ENCODE results near the gene NECTIN4. TPM values are rescaled to one million over a fixed set of nuclear protein-coding genes. Genes with fewer than 3 reads are reported as not detected.

The NECTIN4 gene
- polyA plus RNA-seq, 1 of the 3 experiments (the other 2 are of a cell fraction) = 0.59 TPM

- Histone ChIP-seq H3K9me3 (no peaks in the 10 kb centered on the region), H3K4me1 (ENCODE audit: control insufficient read depth in 1 of 2, insufficient read depth in 2 of 2, low read depth in 1 of 2, low read length in 1 of 2) (peaks cover 6 to 7% of the 10 kb centered on the region in 2 experiments; a peak in 1 of 4 replicates), H3K27me3 (ENCODE audit: insufficient read depth) (no peaks in the 10 kb centered on the region), H3K36me3 (replicated peaks in 1 of 2; ENCODE audit: control insufficient read depth in 1 of 2, insufficient read depth in 2 of 2, low read length in 1 of 2) (peaks cover 4 to 12% of the 10 kb centered on the region in 2 experiments), H3K27ac (ENCODE audit: low read depth in 2 of 2, low read length in 1 of 2) (no peak overlapping the region), H2AFZ (ENCODE audit: low read depth) (no peak overlapping the region), H3K9me2 (no peaks in the 10 kb centered on the region), H3K4me2 (no peak overlapping the region), H3F3A (replicated peaks; ENCODE audit: insufficient read depth) (peaks cover 19% of the 10 kb centered on the region), H3K4me3 (ENCODE audit: low read depth in 2 of 2, low read length in 1 of 2) (no peak overlapping the region), H3K9ac (no peak overlapping the region), H4K20me1 (ENCODE audit: insufficient read depth) (no peaks in the 10 kb centered on the region), H3K79me2 (ENCODE audit: insufficient read depth) (no peaks in the 10 kb centered on the region)
- WGBS (ENCODE audit: low lambda C conversion rate) = 73% methylated on average over 6 of the region's 6 CpGs
- POLR2A ChIA-PET = no interaction called here
- no peak for DNase-seq
- TF ChIP-seq SIN3A (IDR thresholded peaks at IDR 0.05; ENCODE audit: borderline replicate concordance, low read depth, low read length) (no peak), EZH2phosphoT487 (IDR thresholded peaks at IDR 0.05; ENCODE audit: borderline replicate concordance, low read depth) (no peak), MXI1 (IDR thresholded peaks at IDR 0.05; ENCODE audit: low read depth, low read length) (no peak), JUND (IDR thresholded peaks at IDR 0.05) (no peak)
- TF ChIP-seq, protein P1, sequence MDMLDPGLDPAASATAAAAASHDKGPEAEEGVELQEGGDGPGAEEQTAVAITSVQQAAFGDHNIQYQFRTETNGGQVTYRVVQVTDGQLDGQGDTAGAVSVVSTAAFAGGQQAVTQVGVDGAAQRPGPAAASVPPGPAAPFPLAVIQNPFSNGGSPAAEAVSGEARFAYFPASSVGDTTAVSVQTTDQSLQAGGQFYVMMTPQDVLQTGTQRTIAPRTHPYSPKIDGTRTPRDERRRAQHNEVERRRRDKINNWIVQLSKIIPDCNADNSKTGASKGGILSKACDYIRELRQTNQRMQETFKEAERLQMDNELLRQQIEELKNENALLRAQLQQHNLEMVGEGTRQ (IDR thresholded peaks at IDR 0.05; ENCODE audit: borderline replicate concordance, low read depth, low read length) = no peak
- CTCF ChIA-PET = interaction anchor here (4.0 to 8.2 kb wide), 2 partner anchors 17 to 105 kb away, joined by 21 to 198 read pairs; partner anchors contain the start of genes ARHGAP30 and NECTIN4
These were observed 5.9 kb upstream of the NECTIN4 start for GRCh38 chr1:161095230-161095629.

DNA sequence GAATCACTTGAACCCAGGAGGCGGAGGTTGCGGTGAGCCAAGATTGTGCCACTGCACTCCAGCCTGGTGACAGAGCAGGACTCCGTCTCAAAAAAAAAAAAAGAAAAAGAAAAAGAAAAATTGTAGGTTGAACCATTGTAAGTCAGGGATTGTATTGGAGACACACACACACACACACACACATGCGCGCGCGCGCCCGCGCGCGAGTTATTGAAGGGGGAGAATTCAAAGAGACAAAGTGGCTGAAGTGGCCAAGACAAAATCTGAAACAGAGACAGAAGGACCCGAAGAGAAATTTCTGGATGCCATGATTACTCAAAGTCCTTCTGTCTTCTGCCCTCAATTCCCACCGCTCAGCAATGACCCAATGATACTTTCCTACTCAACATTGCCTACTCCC lies 5.1 kb upstream of the NECTIN4 start:
- no peaks in the 10 kb centered on the region for H3K79me2 ChIP-seq (ENCODE audit: insufficient read depth)
- H3K4me2 ChIP-seq = no peak overlapping the region
- no peaks in the 10 kb centered on the region for H3K9me2 ChIP-seq
- H3K4me3 ChIP-seq (ENCODE audit: low read depth in 2 of 2, low read length in 1 of 2) = no peak overlapping the region
- peaks cover 11% of the 10 kb centered on the region for H3F3A ChIP-seq (replicated peaks; ENCODE audit: insufficient read depth)
- no peak overlapping the region for H2AFZ ChIP-seq (ENCODE audit: low read depth)
- no peak overlapping the region for H3K27ac ChIP-seq (ENCODE audit: low read depth in 2 of 2, low read length in 1 of 2)
- no peaks in the 10 kb centered on the region for H4K20me1 ChIP-seq (ENCODE audit: insufficient read depth)
- H3K9me3 ChIP-seq = no peaks in the 10 kb centered on the region
- H3K27me3 ChIP-seq (ENCODE audit: insufficient read depth) = no peaks in the 10 kb centered on the region
- peaks cover 0 to 4% of the 10 kb centered on the region in 2 experiments for H3K36me3 ChIP-seq (replicated peaks in 1 of 2; ENCODE audit: control insufficient read depth in 1 of 2, insufficient read depth in 2 of 2, low read length in 1 of 2)
- DNase-seq = no peak
- TF ChIP-seq TAF1 (IDR thresholded peaks at IDR 0.05; ENCODE audit: borderline replicate concordance, low read depth, low read length) (no peak), POLR2AphosphoS5 (IDR thresholded peaks at IDR 0.05; ENCODE audit: low read depth, low read length) (no peak), RFX5 (IDR thresholded peaks at IDR 0.05; ENCODE audit: low read length) (no peak)
- H3K4me1 ChIP-seq (ENCODE audit: control insufficient read depth in 1 of 2, insufficient read depth in 2 of 2, low read depth in 1 of 2, low read length in 1 of 2) = peaks cover 6 to 7% of the 10 kb centered on the region in 2 experiments; a peak in 1 of 4 replicates
- CTCF ChIA-PET = interaction anchor here (8.2 kb wide), 1 partner anchor 16 kb away, joined by 198 read pairs; the partner anchor contains the start of genes ARHGAP30 and NECTIN4
- POLR2A ChIA-PET = no interaction called here
- whole genome bisulfite sequencing (ENCODE audit: low lambda C conversion rate) = 85% methylated on average over 14 of the region's 14 CpGs
- no peak overlapping the region for H3K9ac ChIP-seq

GRCh38 chr1:161092621-161093028 lies 3.3 kb upstream of the NECTIN4 start:
- Histone ChIP-seq H3K9ac (no peak overlapping the region), H3K4me3 (ENCODE audit: low read depth in 2 of 2, low read length in 1 of 2) (no peak overlapping the region), H3K9me2 (no peaks in the 10 kb centered on the region), H3K9me3 (no peaks in the 10 kb centered on the region), H3K27ac (ENCODE audit: low read depth in 2 of 2, low read length in 1 of 2) (no peak overlapping the region), H4K20me1 (ENCODE audit: insufficient read depth) (no peaks in the 10 kb centered on the region), H3K36me3 (replicated peaks in 1 of 2; ENCODE audit: control insufficient read depth in 1 of 2, insufficient read depth in 2 of 2, low read length in 1 of 2) (no peaks in the 10 kb centered on the region), H2AFZ (ENCODE audit: low read depth) (no peak overlapping the region), H3K4me1 (ENCODE audit: control insufficient read depth in 1 of 2, insufficient read depth in 2 of 2, low read depth in 1 of 2, low read length in 1 of 2) (0 out of 4 replicates have a peak, but pooled peaks cover 0 to 6% of the 10 kb centered on the region in 2 experiments), H3F3A (replicated peaks; ENCODE audit: insufficient read depth) (peaks cover 1% of the 10 kb centered on the region), H3K79me2 (ENCODE audit: insufficient read depth) (no peaks in the 10 kb centered on the region), H3K27me3 (ENCODE audit: insufficient read depth) (no peaks in the 10 kb centered on the region), H3K4me2 (peak overlapping the region; percentile 45)
- DNase-seq = peak; percentile 11
- 50% methylated on average over 3 of the region's 3 CpGs for WGBS (ENCODE audit: low lambda C conversion rate)
- ChIA-PET CTCF (interaction anchor here (0.6 to 8.2 kb wide), 6 partner anchors 14 to 841 kb away, joined by 3 to 198 read pairs (median 3); partner anchors contain the start of genes ARHGAP30, NECTIN4 and PPOX), POLR2A (no interaction called here)
- TF ChIP-seq EP300 (IDR thresholded peaks at IDR 0.05; ENCODE audit: borderline replicate concordance in 1 of 2, low read depth in 1 of 2, low read length in 1 of 2) = no peak
- TF ChIP-seq GABPA (IDR thresholded peaks at IDR 0.05; ENCODE audit: low read depth) = no peak
- TF ChIP-seq SMC3 (IDR thresholded peaks at IDR 0.05; ENCODE audit: low read depth, low read length) = no peak
- no peak for TF ChIP-seq TAF1 (IDR thresholded peaks at IDR 0.05; ENCODE audit: borderline replicate concordance, low read depth, low read length)
- TF ChIP-seq CTCF (IDR thresholded peaks at IDR 0.05) = no peak
- TF ChIP-seq POLR2AphosphoS5 (IDR thresholded peaks at IDR 0.05; ENCODE audit: low read depth, low read length) = no peak
- no peak for TF ChIP-seq EZH2phosphoT487 (IDR thresholded peaks at IDR 0.05; ENCODE audit: borderline replicate concordance, low read depth)
- no peak for TF ChIP-seq NFIC (IDR thresholded peaks at IDR 0.05; ENCODE audit: borderline replicate concordance)
- no peak for TF ChIP-seq YY1 (IDR thresholded peaks at IDR 0.05; ENCODE audit: low read depth)
- TF ChIP-seq NRF1 (IDR thresholded peaks at IDR 0.05; ENCODE audit: low read depth, low read length) = no peak
- TF ChIP-seq ZBTB33 (IDR thresholded peaks at IDR 0.05; ENCODE audit: borderline replicate concordance, low read depth) = no peak
- TF ChIP-seq RCOR1 (IDR thresholded peaks at IDR 0.05; ENCODE audit: low read length) = no peak

All from SK-N-SH (cell line).